Gastroesophageal sphincter (tissue), 3 donors: Measurements from ENCODE around the gene TBC1D4.

Experiments used
- EP300 ChIP-seq: sonication (generic); formaldehyde crosslinking; IDR thresholded peaks from one replicate; pipeline ENCODE4 v1.6.1; 2017; ENCODE audit warnings: antibody characterized with exemption, mild to moderate bottlenecking
- POLR2A ChIP-seq, 2 donors: fragments of 450-650 bp; IDR thresholded peaks; one replicate each; pipeline ENCODE4 v1.6.1; 2017; ENCODE audit warnings: antibody characterized with exemption in 2 of 2, mild to moderate bottlenecking in 2 of 2, moderate library complexity in 1 of 2
- POLR2AphosphoS5 ChIP-seq: sonication (generic); formaldehyde crosslinking; IDR thresholded peaks from one replicate; pipeline ENCODE4 v1.6.1; 2017; ENCODE audit warnings: antibody characterized with exemption
- TF ChIP-seq, protein P1 (sequence below), 4 experiments: fragments of 200-600 bp in 2 of 4; fragments of 450-650 bp in 2 of 4; sonication (generic) in 1 of 4; IDR thresholded peaks; one replicate each; pipeline ENCODE4 v1.5.1; 2017 to 2019; ENCODE audit warnings: antibody characterized with exemption in 4 of 4, mild to moderate bottlenecking in 2 of 4, moderate library complexity in 2 of 4

DNA sequence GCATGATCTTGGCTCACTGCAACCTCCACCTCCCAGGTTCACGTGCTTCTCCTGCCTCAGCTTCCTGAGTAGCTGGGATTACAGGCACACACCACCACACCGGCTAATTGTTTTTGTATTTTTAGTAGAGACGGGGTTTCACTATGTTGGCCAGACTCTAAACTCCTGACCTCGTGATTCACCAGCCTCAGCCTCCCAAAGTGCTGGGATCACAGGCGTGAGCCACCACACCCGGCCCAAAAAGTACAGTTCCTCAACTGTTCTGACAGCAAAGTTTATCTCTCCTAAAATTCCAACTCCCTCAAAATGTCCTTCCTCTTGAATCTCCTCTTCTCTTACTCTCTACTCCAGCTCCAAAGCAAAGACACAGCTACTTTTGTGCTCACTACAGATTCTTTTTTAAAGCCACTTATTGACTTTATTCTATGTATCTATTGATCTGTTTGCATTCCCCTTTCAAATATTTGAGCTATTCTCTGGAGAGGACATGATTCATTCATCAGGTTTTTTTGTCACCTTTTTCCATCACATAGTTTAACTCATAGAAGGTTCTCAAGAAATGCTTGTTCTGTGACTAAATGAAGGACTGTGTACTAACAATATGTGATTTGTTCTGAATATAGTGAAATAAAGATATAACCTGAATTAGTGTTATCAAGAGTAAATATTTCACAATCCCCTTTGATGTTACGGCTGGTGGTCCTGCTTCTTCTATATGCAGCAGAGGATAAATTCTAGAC, 142.2 kb downstream of the TBC1D4 start:
- TF ChIP-seq, protein P1, sequence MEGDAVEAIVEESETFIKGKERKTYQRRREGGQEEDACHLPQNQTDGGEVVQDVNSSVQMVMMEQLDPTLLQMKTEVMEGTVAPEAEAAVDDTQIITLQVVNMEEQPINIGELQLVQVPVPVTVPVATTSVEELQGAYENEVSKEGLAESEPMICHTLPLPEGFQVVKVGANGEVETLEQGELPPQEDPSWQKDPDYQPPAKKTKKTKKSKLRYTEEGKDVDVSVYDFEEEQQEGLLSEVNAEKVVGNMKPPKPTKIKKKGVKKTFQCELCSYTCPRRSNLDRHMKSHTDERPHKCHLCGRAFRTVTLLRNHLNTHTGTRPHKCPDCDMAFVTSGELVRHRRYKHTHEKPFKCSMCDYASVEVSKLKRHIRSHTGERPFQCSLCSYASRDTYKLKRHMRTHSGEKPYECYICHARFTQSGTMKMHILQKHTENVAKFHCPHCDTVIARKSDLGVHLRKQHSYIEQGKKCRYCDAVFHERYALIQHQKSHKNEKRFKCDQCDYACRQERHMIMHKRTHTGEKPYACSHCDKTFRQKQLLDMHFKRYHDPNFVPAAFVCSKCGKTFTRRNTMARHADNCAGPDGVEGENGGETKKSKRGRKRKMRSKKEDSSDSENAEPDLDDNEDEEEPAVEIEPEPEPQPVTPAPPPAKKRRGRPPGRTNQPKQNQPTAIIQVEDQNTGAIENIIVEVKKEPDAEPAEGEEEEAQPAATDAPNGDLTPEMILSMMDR (IDR thresholded peaks at IDR 0.05): no peak
- no peak for TF ChIP-seq POLR2A (IDR thresholded peaks at IDR 0.05)
- no peak for TF ChIP-seq EP300
- no peak for TF ChIP-seq POLR2AphosphoS5
